Measurements from ENCODE around the gene ALPP.
"Not testable (repeated sequence)": the region's sequence is repeated elsewhere in the genome, so short reads cannot be mapped to it uniquely, and the experiment has no call there.

The ALPP gene

GRCh38 chr2:232363784-232364615 is 14.6 kb upstream of the ALPP start:
- no peak for DNase-seq (ENCODE audit: low spot score)

GRCh38 chr2:232364806-232365594 is 13.6 kb upstream of the ALPP start:
- not testable (repeated sequence) for DNase-seq (ENCODE audit: low spot score)

- DNase-seq (ENCODE audit: low spot score), result no peak
Measured at GRCh38 chr2:232365621-232366321, 12.8 kb upstream of the ALPP start.

- DNase-seq (ENCODE audit: low spot score), result not testable (repeated sequence)
Measured at GRCh38 chr2:232366461-232366860, 12.1 kb upstream of the ALPP start.

- DNase-seq (ENCODE audit: low spot score), result no peak
Measured at GRCh38 chr2:232367016-232367415, 11.5 kb upstream of the ALPP start.

GRCh38 chr2:232367591-232368233 is 10.8 kb upstream of the ALPP start:
- no peak for DNase-seq (ENCODE audit: low spot score)

GRCh38 chr2:232368311-232368731 is 10.2 kb upstream of the ALPP start:
- DNase-seq (ENCODE audit: low spot score), result no peak

GRCh38 chr2:232369126-232369951 is 9.2 kb upstream of the ALPP start:
- no peak for DNase-seq (ENCODE audit: low spot score)

- DNase-seq (ENCODE audit: low spot score), result not testable (repeated sequence)
Measured at GRCh38 chr2:232370007-232370406, 8.5 kb upstream of the ALPP start.

- DNase-seq (ENCODE audit: low spot score), result no peak
Measured at GRCh38 chr2:232372231-232373208, 6.0 kb upstream of the ALPP start.

- DNase-seq (ENCODE audit: low spot score), result no peak
Measured at GRCh38 chr2:232374356-232374755, 4.2 kb upstream of the ALPP start.

- no peak for DNase-seq (ENCODE audit: low spot score)
Measured at GRCh38 chr2:232375164-232375563, 3.4 kb upstream of the ALPP start.

- no peak for DNase-seq (ENCODE audit: low spot score)
Measured at GRCh38 chr2:232376260-232376659, 2.3 kb upstream of the ALPP start.

GRCh38 chr2:232376713-232377112 is 1.8 kb upstream of the ALPP start:
- no peak for DNase-seq (ENCODE audit: low spot score)

- no peak for DNase-seq (ENCODE audit: low spot score)
Measured at GRCh38 chr2:232377319-232377718, 1.2 kb upstream of the ALPP start.

- no peak for DNase-seq (ENCODE audit: low spot score)
Measured at GRCh38 chr2:232377841-232378734, 463 bp upstream of the ALPP start.

GRCh38 chr2:232379610-232380590 is 1.3 kb downstream of the ALPP start:
- DNase-seq (ENCODE audit: low spot score), result not testable (repeated sequence)

All from pons (tissue), 1 donor.